Measurements from ENCODE around the gene PRDM1.

DNA sequence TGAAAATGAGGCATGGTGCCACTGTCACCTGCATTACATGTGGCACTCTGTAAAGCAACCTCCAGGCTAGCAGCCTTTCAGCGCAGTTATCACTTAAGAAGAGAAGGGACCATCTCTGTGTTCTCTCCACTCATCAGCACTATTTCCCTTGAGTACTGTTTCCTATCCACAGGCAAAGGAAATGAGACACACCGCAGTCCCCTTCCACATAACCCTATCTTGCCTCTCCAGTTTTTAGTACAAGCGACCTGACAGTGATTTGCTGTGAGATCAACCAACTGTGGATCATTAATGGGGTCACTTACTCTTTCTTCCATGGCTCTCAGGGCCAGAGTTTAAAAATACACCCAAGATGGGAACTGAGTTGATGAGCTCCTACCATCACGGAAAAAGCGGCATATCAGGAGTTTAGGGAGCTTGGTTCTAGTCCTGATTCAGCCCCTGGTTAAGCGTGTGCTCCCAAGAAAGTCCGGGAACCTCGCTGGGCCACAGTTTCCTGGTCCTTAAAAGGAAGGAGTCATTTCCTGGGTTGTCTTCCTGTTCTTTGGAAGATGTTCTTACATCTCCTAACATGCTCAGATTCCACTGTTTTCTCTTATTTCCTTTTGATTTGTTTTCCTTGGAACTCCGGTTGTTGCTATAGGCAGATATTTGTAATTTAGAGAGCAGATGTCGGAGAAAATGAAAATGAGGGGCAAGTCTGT is 27.3 kb downstream of the PRDM1 start:
- no peak for TF ChIP-seq EZH2 (IDR thresholded peaks at IDR 0.05; ENCODE audit: borderline replicate concordance, insufficient read depth, low read depth, low read length, poor library complexity, severe bottlenecking)
- TF ChIP-seq CTCF (IDR thresholded peaks at IDR 0.05): no peak
